NCI-H2196 (cell line): ENCODE data around the gene MAD1L1.
"Not testable (repeated sequence)": the region's sequence is repeated elsewhere in the genome, so short reads cannot be mapped to it uniquely, and the experiment has no call there.

Experiments used
- DNase-seq: peaks from one replicate; lab custom pipeline; 2025; ENCODE audit not compliant: unreplicated experiment; lab: John Stamatoyannopoulos, UW

MAD1L1 gene

GRCh38 chr7:2048006-2048405 lies 184.7 kb downstream of the MAD1L1 start:
- no peak for DNase-seq

- DNase-seq: no peak
These were observed 185.9 kb downstream of the MAD1L1 start for GRCh38 chr7:2046581-2047565.

GRCh38 chr7:2045559-2046405 lies 187.0 kb downstream of the MAD1L1 start:
- no peak for DNase-seq

GRCh38 chr7:2044883-2045471 lies 187.8 kb downstream of the MAD1L1 start:
- no peak for DNase-seq

- no peak for DNase-seq
These were observed 188.3 kb downstream of the MAD1L1 start for GRCh38 chr7:2044311-2044882.

- DNase-seq: no peak
These were observed 189.3 kb downstream of the MAD1L1 start for GRCh38 chr7:2043316-2044039.

- no peak for DNase-seq
These were observed 190.1 kb downstream of the MAD1L1 start for GRCh38 chr7:2042650-2043049.

GRCh38 chr7:2041496-2042367 lies 191.0 kb downstream of the MAD1L1 start:
- no peak for DNase-seq

GRCh38 chr7:2040893-2041270 lies 191.9 kb downstream of the MAD1L1 start:
- DNase-seq: no peak

- no peak for DNase-seq
These were observed 192.4 kb downstream of the MAD1L1 start for GRCh38 chr7:2040201-2040892.

GRCh38 chr7:2038931-2039728 lies 193.6 kb downstream of the MAD1L1 start:
- no peak for DNase-seq

GRCh38 chr7:2037808-2038522 lies 194.8 kb downstream of the MAD1L1 start:
- DNase-seq: no peak

- DNase-seq: no peak
These were observed 195.4 kb downstream of the MAD1L1 start for GRCh38 chr7:2037301-2037807.

GRCh38 chr7:2036786-2037185 lies 196.0 kb downstream of the MAD1L1 start:
- no peak for DNase-seq

- DNase-seq: not testable (repeated sequence)
These were observed 196.5 kb downstream of the MAD1L1 start for GRCh38 chr7:2036201-2036600.

- no peak for DNase-seq
These were observed 198.2 kb downstream of the MAD1L1 start for GRCh38 chr7:2034291-2035201.
